Endodermal cell (in vitro differentiated cells): Measurements from ENCODE around the gene LRRC3. TPM values are rescaled to one million over a fixed set of nuclear protein-coding genes. Genes with fewer than 3 reads are reported as not detected.

Experiments used
- DNase-seq: peaks from one replicate; pipeline ENCODE4 v3.0.0-alpha.2; 2017
- H3K27ac ChIP-seq: 2 replicates; pipeline ENCODE4 v1.5.1; 2013; ENCODE audit warnings: mild to moderate bottlenecking, low read depth, low read length, moderate library complexity
- H3K27me3 ChIP-seq: 2 replicates; pipeline ENCODE4 v1.6.1; 2013; ENCODE audit warnings: mild to moderate bottlenecking, low read length, moderate library complexity; ENCODE audit not compliant: insufficient read depth, control insufficient read depth, poor library complexity, severe bottlenecking
- H3K36me3 ChIP-seq: 2 replicates; pipeline ENCODE4 v1.7.0; 2013; ENCODE audit warnings: mild to moderate bottlenecking, low read length, moderate library complexity; ENCODE audit not compliant: control insufficient read depth, insufficient read depth
- H3K4me1 ChIP-seq: one replicate; pipeline ENCODE4 v1.7.0; 2013; ENCODE audit warnings: low read length; ENCODE audit not compliant: control insufficient read depth, insufficient read depth
- H3K4me3 ChIP-seq: 2 replicates; pipeline ENCODE4 v1.5.1; 2013; ENCODE audit warnings: mild to moderate bottlenecking, low read length, moderate library complexity
- H3K9ac ChIP-seq: 2 replicates; pipeline ENCODE4 v1.6.1; 2013; ENCODE audit warnings: mild to moderate bottlenecking, low read length, moderate library complexity; ENCODE audit not compliant: poor library complexity, severe bottlenecking; ENCODE audit errors: extremely low read depth
- H3K9me3 ChIP-seq: 2 replicates; pipeline ENCODE4 v1.6.1; 2013; ENCODE audit warnings: mild to moderate bottlenecking, low read length, moderate library complexity; ENCODE audit not compliant: control insufficient read depth
- H3K27ac Mint-ChIP-seq: 2 replicates; pipeline ENCODE4 v1.8.0; 2020; ENCODE audit warnings: mixed read lengths
- H3K27me3 Mint-ChIP-seq: 2 replicates; pipeline ENCODE4 v1.8.0; 2021; ENCODE audit warnings: mild to moderate bottlenecking, mixed read lengths; ENCODE audit not compliant: insufficient read depth
- H3K36me3 Mint-ChIP-seq: 2 replicates; pipeline ENCODE4 v1.8.0; 2020; ENCODE audit warnings: low read depth, mixed read lengths
- H3K4me1 Mint-ChIP-seq: 2 replicates; pipeline ENCODE4 v1.8.0; 2020; ENCODE audit warnings: mixed read lengths
- H3K4me3 Mint-ChIP-seq: 2 replicates; pipeline ENCODE4 v1.8.0; 2020; ENCODE audit warnings: mild to moderate bottlenecking, moderate library complexity, mixed read lengths
- H3K9me3 Mint-ChIP-seq: 2 replicates; pipeline ENCODE4 v1.8.0; 2020; ENCODE audit warnings: mild to moderate bottlenecking, mixed read lengths
- CTCF ChIP-seq: fragments of 200-600 bp; sonication (generic); conservative IDR thresholded peaks from 2 replicates; pipeline ENCODE4 v1.5.0; 2021; ENCODE audit warnings: antibody characterized with exemption, mild to moderate bottlenecking
- WGBS, 2 experiments: methylation state at CpG; one replicate each; pipeline versions ENCODE4 v1.1.5 to v1.1.7; 2013; ENCODE audit warnings: missing lambda C conversion rate in 2 of 2, mixed read lengths in 1 of 2; ENCODE audit not compliant: insufficient coverage in 1 of 2, insufficient read length in 1 of 2; 5-methylcytosine and 5-hydroxymethylcytosine counted together
- total RNA-seq, 2 donors: library from RNA; stranded (reverse); fragmentation: NEBNext Ultra II Directional in 1 of 2; extraction: Animal tissue kit (Norgen Biotek cat#: 25700) in 1 of 2; gene quantifications; 2 replicates in 1 of 2; 3 replicates in 1 of 2; pipeline ENCODE4 v1.2.1, GENCODE V29; 2021

Gene LRRC3
- total RNA-seq, 2 donors from 2014 or later, result 14.1 to 16.5 TPM

GRCh38 chr21:44406953-44407352 is 48.4 kb upstream of the LRRC3 start:
- Histone ChIP-seq H3K4me1 (no peaks in the 10 kb centered on the region), H3K9ac (no peak overlapping the region), H3K27me3 (no peaks in the 10 kb centered on the region), H3K36me3 (no peaks in the 10 kb centered on the region), H3K9me3 (peaks cover 25% of the 10 kb centered on the region), H3K4me3 (no peak overlapping the region), H3K27ac (no peak overlapping the region)
- no peaks in the 10 kb centered on the region for H3K27me3 Mint-ChIP-seq
- TF ChIP-seq CTCF, result no peak
- 87 to 100% methylated on average over 3 to 7 of the region's 8 CpGs for WGBS, 2 experiments
- no peak overlapping the region for H3K27ac Mint-ChIP-seq
- DNase-seq, result no peak
- no peaks in the 10 kb centered on the region for H3K4me1 Mint-ChIP-seq
- H3K4me3 Mint-ChIP-seq, result no peak overlapping the region
- H3K9me3 Mint-ChIP-seq, result peaks cover 30% of the 10 kb centered on the region
- peaks cover 5% of the 10 kb centered on the region for H3K36me3 Mint-ChIP-seq

DNA sequence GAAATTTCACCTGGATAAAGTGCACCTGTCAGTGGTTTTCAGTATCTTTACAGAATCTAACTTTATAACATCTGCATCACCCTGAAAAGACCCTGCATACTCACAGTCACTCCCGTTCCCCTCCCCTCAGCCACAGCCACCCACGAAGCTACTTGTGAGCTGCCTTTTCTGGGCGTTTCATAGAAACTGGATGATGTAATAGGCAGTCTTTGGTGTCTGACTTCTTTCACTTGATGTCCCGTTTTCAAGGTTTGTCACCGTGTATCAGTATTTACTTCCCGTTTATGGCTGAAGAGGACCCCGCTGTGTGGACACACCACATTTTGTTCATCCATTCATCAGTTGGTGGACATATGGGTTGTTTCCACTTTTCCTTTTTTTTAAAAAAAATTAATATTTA is 47.8 kb upstream of the LRRC3 start:
- Histone ChIP-seq H3K4me1 (no peaks in the 10 kb centered on the region), H3K9ac (no peak overlapping the region), H3K27me3 (no peaks in the 10 kb centered on the region), H3K4me3 (no peak overlapping the region), H3K9me3 (peaks cover 25% of the 10 kb centered on the region), H3K27ac (no peak overlapping the region), H3K36me3 (no peaks in the 10 kb centered on the region)
- no peak overlapping the region for H3K4me3 Mint-ChIP-seq
- H3K27me3 Mint-ChIP-seq, result peaks cover 3% of the 10 kb centered on the region
- no peak for TF ChIP-seq CTCF
- no peak for DNase-seq
- H3K27ac Mint-ChIP-seq, result no peak overlapping the region
- H3K36me3 Mint-ChIP-seq, result peaks cover 5% of the 10 kb centered on the region
- no peaks in the 10 kb centered on the region for H3K4me1 Mint-ChIP-seq
- peaks cover 30% of the 10 kb centered on the region for H3K9me3 Mint-ChIP-seq
- WGBS, 2 experiments, result 69 to 88% methylated on average over 3 to 7 of the region's 7 CpGs

DNA sequence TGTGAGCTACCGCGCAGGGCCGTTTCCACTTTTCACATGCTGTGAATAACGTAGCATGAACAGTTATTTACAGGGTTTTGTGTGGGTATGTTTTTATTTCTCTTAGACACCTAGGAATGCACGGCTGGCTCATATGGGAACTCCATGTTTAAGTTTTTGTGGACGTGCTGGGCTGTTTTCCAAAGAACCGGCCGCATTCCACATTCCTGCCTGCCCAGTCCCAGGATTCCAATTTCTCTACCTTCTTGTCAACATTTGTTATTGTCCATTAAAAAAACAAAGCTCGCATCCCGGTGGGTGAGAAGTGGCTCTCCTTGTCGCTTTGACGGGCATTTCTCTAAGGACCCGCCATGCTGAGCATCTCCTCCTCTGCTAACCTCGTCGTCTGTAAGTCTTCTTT is 47.1 kb upstream of the LRRC3 start:
- Histone ChIP-seq H3K36me3 (no peaks in the 10 kb centered on the region), H3K27ac (no peak overlapping the region), H3K4me1 (no peaks in the 10 kb centered on the region), H3K9me3 (peaks cover 25% of the 10 kb centered on the region), H3K4me3 (no peak overlapping the region), H3K9ac (no peak overlapping the region), H3K27me3 (no peaks in the 10 kb centered on the region)
- no peak for TF ChIP-seq CTCF
- Mint-ChIP-seq H3K36me3 (peaks cover 5% of the 10 kb centered on the region), H3K9me3 (peaks cover 30% of the 10 kb centered on the region), H3K4me3 (no peak overlapping the region), H3K4me1 (no peaks in the 10 kb centered on the region), H3K27ac (no peak overlapping the region), H3K27me3 (peaks cover 3% of the 10 kb centered on the region)
- WGBS, 2 experiments, result 92 to 95% methylated on average over 12 to 15 of the region's 15 CpGs
- DNase-seq, result no peak
